Measurements from ENCODE around the gene ADAP1. TPM values are rescaled to one million over a fixed set of nuclear protein-coding genes. Genes with fewer than 3 reads are reported as not detected.

The ADAP1 gene
- total RNA-seq, 1 experiment from 2014 or later = 6.2 TPM

DNA sequence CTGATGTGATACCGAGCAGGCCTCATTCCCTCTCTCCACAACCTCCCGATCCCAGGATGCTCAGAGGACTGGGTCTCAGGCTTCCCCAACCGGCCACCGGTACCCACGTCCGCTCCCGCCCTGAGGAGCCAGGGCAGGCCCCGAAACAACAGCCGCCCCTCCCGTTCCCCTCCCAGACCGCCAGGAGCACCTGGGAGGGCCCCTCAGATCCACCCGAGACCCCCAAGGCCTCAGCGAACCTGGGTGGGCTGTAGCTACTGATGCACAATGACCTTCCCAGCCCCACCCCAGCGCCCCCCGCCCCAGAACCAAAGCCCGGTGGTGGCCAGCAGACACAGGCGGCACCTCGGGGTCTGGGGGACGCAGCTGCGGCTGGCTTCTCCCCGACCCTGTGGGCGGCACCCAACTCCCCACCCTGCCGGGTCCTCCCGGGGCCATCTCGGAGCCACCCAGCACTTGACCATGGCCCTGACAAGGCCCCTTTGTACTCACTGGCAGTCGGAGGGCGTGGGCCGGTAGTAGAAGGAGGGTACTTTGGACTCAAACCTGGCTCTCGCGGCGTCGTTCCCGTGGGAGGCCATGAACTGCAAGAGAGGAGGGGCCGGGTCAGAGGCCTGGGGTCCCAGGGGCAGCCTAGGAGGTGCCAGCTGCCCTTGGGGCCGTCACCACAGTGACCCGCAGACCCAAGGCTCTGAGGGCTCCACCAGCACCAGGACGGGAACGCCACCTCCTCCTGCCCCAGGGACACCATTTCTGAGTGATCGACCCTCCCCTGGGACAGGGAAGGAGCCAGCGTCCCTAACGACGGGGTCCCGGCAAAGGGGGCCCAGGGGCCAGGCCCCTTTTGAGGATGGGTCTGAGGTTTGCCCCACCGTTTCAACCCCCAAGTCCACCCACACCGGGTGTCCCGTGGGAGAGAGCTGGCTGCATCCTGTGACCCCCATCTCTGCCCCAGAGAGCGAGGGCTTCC is 28.1 kb downstream of the ADAP1 start:
- no peak for DNase-seq
- Histone ChIP-seq H3K4me1 (ENCODE audit: insufficient read depth, low read length) (no peaks in the 10 kb centered on the region), H3K27me3 (ENCODE audit: insufficient read depth, low read length) (no peaks in the 10 kb centered on the region), H2BK15ac (ENCODE audit: low read depth, low read length) (no peak overlapping the region), H2BK20ac (ENCODE audit: low read depth, low read length, poor library complexity, severe bottlenecking) (no peak overlapping the region), H3K27ac (ENCODE audit: insufficient read length, low read depth, low read length) (no peak overlapping the region), H3K14ac (ENCODE audit: insufficient read depth, low read length) (no peak overlapping the region), H2BK120ac (ENCODE audit: low read depth, low read length, poor library complexity, severe bottlenecking) (no peak overlapping the region), H4K8ac (replicated peaks; ENCODE audit: insufficient read length, low read depth, low read length) (no peak overlapping the region), H4K5ac (ENCODE audit: insufficient read length, low read depth, low read length) (no peak overlapping the region), H3K79me2 (ENCODE audit: insufficient read depth, low read length) (no peaks in the 10 kb centered on the region), H3K9ac (ENCODE audit: extremely low read depth, insufficient read length, low read length) (no peak overlapping the region), H3K23me2 (ENCODE audit: insufficient read length, low read depth, low read length, poor library complexity, severe bottlenecking) (no peaks in the 10 kb centered on the region), H3K56ac (ENCODE audit: insufficient read length, low read depth, low read length) (no peak overlapping the region), H2AFZ (ENCODE audit: low read length) (no peak overlapping the region), H3K23ac (ENCODE audit: insufficient read length, low read depth, low read length) (no peak overlapping the region), H2BK5ac (ENCODE audit: insufficient read length, low read length) (no peak overlapping the region), H2AK5ac (ENCODE audit: insufficient read length, low read length) (no peak overlapping the region), H3K4ac (ENCODE audit: low read depth, low read length) (no peak overlapping the region), H4K91ac (ENCODE audit: insufficient read length, low read depth, low read length) (no peak overlapping the region), H3K9me3 (ENCODE audit: control insufficient read depth, low read depth, low read length) (no peaks in the 10 kb centered on the region), H2BK12ac (ENCODE audit: insufficient read length, low read depth, low read length) (no peak overlapping the region), H3K18ac (ENCODE audit: insufficient read length, low read depth, low read length) (no peak overlapping the region), H3T11ph (ENCODE audit: low read length) (no peak overlapping the region), H4K20me1 (ENCODE audit: control insufficient read depth, insufficient read depth, insufficient read length) (no peaks in the 10 kb centered on the region), H3K4me2 (ENCODE audit: insufficient read depth, insufficient read length, low read length) (no peak overlapping the region), H3K79me1 (ENCODE audit: insufficient read depth, low read depth, low read length, poor library complexity, severe bottlenecking) (no peaks in the 10 kb centered on the region)
- no CpG with 5 or more reads among the region's 47 CpGs for WGBS (ENCODE audit: extremely low coverage, insufficient read length, low lambda C conversion rate)
- H3K9me3 Mint-ChIP-seq = no peaks in the 10 kb centered on the region; a peak in 1 of 5 replicates
- no peaks in the 10 kb centered on the region; a peak in 1 of 7 replicates for H3K36me3 Mint-ChIP-seq (ENCODE audit: insufficient read depth in 1 of 3, low read depth in 3 of 3)
- no peak overlapping the region for H3K4me3 Mint-ChIP-seq
- H3K27me3 Mint-ChIP-seq (ENCODE audit: low read depth) = no peaks in the 10 kb centered on the region; the same call in 1 of the 2 replicates
- H3K4me1 Mint-ChIP-seq = peaks cover 0 to 2% of the 10 kb centered on the region in 2 experiments; a peak in 3 of 4 replicates
- H3K27ac Mint-ChIP-seq = no peak overlapping the region; a peak in 1 of 7 replicates
- TF ChIP-seq, protein P1, sequence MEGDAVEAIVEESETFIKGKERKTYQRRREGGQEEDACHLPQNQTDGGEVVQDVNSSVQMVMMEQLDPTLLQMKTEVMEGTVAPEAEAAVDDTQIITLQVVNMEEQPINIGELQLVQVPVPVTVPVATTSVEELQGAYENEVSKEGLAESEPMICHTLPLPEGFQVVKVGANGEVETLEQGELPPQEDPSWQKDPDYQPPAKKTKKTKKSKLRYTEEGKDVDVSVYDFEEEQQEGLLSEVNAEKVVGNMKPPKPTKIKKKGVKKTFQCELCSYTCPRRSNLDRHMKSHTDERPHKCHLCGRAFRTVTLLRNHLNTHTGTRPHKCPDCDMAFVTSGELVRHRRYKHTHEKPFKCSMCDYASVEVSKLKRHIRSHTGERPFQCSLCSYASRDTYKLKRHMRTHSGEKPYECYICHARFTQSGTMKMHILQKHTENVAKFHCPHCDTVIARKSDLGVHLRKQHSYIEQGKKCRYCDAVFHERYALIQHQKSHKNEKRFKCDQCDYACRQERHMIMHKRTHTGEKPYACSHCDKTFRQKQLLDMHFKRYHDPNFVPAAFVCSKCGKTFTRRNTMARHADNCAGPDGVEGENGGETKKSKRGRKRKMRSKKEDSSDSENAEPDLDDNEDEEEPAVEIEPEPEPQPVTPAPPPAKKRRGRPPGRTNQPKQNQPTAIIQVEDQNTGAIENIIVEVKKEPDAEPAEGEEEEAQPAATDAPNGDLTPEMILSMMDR (conservative IDR thresholded peaks at IDR 0.05) = no peak

Data from H9 (cell line).